ENCODE data around the gene DUOX1.
"Not testable (repeated sequence)": the region's sequence is repeated elsewhere in the genome, so short reads cannot be mapped to it uniquely, and the experiment has no call there.

Gene DUOX1

DNA sequence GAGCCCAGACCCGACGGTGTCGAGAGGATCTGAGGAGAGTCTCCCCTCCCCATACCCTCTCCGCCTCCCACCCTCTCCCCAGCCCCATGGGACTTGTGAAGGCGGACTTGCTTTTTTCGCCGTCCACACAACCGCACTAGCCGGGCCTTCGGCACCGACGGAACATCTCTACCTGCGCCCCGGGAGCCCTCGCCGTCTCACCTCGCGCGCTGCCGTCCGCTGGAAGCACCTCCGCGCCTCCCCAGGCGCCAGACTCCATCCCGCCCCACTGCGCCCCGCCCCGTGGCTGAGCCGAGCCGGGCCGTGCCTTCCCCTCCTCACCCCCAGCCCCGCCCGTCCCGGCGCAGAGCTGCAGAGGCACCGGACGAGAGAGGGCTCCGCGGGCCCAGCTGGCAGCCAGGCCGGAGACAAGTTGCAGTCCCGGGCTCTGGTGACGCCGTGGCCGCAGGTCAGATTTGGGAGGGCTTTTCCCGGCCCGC, at the start of gene DUOX1, which contains the start of gene DUOXA1:
TSS of gene DUOX1 (plus strand) at position 344 of the 479 bp plus-strand sequence. CDS start 1,973 bp downstream, outside the sequence.
TSS of gene DUOXA1 (minus strand) at position 229 of the 479 bp plus-strand sequence. CDS start 6,865 bp downstream, outside the sequence.
- no peak for DNase-seq

DNA sequence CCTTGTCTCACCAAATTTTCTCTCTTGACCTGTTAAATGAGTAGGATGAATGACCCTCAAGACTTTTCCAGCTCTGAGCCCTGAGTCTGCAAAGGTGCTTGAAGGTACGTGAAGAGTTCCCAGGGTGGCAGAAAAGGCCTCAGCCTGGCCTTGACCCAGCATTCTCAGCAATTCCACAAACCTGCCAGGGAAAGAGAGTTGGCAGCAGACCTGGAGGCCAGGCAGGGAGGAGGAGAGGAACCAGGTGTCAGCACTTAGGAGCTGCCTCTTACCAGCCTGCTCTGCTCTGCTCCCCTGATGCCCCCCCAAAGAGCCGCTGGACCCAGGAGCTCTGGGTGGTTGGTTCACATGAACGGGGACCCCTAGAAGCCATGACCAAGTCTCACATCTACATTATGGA, 49.2 kb upstream of the DUOX1 start:
- not testable (repeated sequence) for DNase-seq

DNA sequence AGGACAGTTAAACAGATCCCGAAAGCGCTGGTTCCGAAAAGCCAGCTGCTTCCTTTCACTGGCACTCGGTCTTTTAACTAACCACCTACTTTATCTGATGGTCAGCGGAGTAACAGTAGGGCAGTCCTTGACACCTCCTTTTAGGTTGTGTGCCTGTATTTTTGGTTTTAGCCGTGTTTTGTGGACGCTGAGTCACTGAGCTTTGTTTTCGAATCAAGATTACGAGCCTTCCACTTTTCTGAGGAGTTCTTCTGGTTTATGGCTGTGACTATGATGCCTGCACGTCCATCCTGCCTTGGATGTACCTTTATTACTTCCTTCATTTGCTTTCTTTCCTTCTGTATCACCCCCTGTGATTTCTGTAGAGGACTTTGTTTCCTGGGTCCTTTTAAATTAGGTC, 47.4 kb upstream of the DUOX1 start:
- DNase-seq = not testable (repeated sequence)

DNA sequence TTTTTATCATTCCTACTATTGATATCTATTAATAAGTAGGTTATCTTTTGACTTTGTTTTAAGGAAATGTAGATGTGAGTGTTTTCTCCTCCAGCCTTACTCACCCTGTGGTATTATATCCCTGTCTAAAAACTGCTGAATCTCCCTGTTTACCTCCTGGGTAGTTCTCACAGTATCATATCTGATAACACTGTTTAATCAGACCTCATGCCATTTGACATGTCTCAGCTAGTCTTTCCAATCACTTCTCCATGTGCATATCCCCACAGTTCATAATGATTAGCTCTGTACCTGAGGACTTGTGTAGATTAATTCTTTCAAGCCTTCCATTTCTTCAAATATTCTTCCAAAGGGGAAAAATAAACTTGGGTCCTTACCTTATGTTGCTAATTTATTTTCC, 46.6 kb upstream of the DUOX1 start:
- DNase-seq = no peak

DNA sequence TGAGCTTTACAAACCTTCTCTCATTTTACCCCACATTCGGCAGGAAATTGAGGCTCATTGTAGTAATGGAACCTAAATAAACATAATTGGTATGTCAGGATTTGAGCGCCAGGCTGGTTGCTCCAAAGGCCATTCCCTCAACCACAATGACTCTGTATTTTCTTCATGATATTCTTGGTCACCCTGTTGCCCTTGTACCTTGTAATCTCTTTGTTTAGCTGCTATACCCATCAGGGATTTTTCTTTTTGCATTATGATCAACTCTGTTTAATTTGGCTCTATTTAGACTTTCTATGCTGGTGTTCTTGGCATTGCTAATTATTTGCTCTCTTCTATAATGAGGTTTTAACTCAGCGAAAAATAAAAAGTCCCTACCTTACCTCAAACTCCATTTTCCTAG, 45.6 kb upstream of the DUOX1 start:
- DNase-seq = no peak

DNA sequence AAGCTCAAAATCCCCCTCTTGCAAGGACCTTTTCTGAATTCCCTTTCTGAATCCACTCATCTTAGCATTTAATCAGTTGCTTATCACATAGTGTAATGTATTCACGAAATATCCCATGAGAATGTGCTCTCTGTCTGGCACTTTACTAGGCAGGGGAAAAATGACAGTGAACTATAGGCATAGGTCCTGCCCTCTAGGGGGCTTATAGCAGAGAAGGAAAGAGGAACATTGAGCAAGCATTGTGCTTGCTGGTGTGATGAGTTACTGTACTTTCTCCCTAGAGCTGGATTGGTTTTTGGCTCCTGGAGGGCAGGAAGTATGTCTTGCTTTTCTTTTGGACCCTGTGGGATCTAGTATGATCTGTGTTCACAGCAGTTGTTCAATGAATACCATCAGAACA, 42.3 kb upstream of the DUOX1 start:
- no peak for DNase-seq

DNA sequence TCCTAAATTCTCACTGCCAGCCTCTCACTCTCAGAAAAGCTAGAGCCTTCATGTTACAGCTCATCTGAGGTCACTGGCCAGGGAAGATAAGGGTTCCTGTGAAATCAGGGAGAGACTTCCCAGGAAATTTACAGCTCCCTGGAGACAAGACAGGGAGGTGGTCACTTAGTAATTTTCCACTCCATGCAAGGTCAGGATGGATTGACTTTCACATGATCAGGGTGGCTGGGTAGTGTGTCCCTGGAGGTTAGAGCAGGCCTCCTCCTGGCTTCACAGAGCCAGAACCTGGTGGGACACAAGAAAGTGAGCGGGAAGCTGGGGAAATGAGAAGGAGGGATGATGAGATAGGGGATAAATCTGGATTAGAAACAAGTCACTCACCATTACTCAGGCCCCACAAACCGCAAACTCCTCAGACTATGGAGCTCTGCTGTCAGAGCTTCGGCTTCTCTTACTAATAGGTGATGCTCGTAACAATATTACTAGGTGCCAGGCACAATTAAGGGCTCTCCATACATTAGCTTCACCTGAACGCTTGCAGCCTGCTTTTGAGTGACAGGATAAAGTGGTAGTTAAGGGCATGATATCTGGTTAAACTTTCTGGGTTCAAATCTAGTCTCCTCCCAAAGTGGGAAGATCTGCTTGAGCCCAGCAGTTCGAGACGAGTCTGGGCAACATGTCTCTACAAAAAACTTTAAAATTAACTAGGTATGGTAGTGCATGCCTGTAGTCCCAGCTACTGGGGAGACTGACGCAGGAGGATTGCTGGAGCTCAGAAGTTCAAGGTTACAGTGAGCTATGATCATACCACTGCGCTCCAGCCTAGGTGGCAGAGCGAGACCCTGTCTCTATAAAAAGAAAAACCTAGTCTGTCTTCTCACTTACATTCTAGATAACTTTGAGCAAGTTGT, 40.7 kb upstream of the DUOX1 start:
- no peak for DNase-seq

DNA sequence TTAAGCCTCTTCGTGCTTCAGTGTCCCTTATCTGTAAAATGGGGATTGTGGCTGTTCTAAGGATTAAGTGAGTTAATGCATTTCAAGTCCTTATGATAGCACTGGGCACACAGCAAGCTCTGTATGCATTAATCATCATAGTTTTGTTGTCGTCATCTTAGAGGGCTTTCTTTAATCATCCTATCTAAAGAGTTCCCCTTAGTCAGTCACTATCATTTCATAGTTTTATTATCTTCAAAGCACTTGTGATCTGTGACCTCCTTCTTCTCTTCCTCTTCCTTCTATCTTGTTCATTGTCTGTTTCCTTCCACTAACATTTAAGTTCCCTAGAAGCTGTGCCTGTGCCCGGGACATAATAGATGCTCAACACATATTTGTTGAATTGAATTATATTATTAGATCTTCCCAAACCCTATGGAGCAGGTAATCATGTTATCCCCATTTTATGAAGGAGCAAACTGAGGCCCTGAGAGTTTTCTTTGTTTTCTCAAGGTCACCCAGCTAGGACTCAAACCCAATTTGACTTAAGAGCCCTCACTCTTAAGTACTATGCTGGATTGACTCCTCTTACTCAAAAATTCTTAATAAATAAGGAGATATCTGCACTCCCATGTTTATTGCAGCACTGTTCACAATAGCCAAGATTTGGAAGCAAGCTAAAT, 40.0 kb upstream of the DUOX1 start:
- no peak for DNase-seq

DNA sequence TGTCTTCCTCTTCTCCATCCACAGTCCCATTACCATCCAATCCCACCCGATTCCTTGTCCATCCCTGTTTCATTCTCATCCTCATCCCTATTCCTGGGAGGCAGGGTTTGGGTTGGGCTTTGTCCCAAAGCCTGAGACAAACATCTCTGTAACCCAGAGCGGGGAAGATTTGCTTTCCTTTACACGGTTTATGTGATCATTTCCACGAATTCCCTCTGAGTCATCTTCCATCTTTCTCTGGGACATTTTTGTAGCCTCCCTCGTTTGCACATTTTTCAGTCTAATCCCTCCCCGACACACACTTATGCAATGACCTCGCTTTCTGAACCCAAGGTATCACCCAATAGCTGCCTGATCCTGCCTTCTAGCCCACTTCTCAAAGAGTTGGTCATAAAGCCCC, 38.6 kb upstream of the DUOX1 start:
- DNase-seq = no peak

DNA sequence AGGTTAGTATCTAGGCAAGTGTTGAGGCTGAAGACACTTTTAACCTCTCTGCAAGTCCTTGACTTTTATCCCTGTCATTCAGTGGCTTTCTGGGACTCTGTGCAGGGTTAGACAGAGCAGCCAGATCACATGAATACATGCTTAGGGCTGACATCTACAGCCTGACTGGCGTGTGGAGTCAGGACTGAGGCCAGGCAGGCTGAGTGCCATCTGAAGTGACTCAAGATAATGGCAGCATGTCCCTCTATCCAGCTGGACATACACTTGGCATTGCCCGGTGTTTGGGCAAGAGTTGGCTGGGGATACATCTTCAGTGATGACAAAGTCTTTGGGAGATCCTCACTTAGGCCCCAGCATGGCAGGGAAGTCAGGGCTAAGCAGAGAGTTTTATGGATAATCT, 38.2 kb upstream of the DUOX1 start:
- no peak for DNase-seq

DNA sequence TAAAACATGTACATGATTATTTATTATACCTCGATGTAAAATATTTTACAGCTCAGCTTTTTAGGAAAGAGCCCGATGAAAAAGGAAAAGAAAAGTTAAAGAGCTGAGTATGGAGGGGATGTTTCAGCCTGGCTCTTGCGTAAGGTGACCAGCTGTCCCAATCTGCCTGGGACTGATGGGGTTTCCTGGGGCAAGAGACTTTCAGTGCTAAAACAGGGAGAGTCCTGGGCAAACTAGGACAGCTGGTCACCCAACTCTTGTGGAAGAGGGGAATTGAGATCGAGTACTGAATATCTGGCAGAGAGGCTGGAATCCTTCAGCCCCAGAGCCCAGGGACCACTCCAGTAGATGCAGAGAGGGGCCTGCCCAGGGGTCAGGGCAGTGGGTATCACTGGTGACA, 36.8 kb upstream of the DUOX1 start:
- DNase-seq = no peak

DNA sequence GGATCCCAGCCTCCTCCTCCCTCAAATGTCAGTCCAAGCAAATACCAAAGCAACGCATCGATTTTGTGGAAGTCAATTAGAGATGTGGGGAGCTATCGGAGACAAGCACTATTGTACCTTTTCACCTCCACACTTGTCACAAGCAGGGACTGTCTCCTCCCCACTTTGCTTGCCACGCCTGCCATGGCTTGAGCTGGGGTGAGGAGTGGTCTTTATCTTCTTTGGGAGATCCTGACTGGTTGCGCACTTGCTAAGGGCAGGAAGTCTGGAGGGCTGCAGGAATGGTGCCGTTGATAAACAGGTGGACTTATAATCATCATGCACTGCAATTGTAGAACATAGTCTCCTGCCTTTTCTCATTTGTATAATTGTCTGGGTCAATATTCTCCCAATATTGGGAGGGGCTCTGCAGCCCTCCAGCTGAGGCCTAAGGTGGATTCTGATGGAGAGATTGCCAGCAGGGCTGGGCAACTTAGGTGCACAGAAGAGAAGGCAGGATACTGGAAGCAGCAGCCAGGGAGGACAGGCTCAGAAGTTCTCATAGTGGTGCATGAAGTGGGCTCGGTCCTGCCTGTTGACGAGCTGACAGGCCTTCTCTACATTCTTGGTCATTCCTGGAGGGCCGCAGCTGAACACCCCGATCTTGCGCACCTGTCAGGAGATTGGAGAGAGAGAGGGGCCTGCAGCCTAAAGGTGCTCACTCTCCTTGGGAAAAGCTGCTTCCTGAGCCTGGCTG, 36.0 kb upstream of the DUOX1 start:
- DNase-seq = no peak

DNA sequence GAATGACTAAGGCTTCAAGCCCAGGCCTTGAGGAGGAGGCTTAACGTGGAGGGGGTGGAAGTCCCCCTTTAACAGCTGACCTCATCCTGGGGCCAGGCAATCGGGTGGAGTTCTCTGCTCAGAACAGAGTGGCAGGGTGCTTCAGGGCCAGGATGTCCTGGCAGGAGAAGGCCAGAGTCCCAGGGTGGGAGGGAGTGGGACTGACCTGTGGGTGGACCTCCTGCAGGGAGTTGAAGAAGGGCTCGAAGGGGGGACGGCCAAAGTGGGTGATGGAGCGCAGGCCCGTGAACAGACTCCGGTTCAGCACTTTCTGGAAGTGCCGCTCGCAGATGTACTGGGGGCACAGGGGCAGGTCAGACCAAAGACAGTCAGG, 35.5 kb upstream of the DUOX1 start:
- no peak for DNase-seq

DNA sequence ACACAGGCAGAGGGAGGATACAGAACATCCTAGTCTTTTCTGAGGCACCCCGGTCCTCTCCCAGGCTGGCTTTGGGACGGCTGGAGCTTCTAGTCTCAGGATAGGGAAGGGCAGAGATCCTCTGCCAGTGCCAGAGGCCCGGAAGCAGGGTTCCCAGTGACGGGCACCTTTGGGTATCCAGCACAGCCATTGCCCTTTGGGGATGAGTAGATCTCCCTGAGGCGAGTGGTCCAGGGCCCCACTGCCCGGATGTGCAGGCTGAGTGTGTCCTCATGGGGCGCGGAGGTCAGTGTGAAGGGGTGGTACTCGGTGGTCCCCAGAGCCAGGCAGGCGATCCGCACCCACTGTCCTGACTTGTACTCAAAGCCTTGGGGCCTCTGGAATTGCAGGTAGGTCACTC, 34.1 kb upstream of the DUOX1 start:
- DNase-seq = no peak

DNA sequence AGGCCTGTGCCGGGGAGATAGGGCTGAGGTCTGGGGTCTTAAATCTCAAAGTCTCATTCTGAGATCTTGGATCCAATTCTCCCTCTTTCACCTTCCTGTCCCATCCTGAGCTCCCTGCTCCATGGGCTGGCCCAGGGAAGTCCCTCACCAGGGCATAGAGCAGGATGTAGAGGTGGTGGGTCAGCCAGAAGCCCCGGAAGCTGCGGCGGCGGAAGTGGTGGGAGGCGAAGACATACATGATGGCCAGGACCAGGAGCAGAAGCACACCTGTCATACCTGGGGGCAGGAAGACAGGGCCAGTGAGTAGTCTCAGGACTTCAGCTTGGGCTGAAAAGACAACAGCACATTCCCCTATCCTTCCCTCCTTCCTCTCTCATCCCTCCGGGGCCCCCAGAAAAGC, 32.3 kb upstream of the DUOX1 start:
- peak; percentile 17 for DNase-seq

DNA sequence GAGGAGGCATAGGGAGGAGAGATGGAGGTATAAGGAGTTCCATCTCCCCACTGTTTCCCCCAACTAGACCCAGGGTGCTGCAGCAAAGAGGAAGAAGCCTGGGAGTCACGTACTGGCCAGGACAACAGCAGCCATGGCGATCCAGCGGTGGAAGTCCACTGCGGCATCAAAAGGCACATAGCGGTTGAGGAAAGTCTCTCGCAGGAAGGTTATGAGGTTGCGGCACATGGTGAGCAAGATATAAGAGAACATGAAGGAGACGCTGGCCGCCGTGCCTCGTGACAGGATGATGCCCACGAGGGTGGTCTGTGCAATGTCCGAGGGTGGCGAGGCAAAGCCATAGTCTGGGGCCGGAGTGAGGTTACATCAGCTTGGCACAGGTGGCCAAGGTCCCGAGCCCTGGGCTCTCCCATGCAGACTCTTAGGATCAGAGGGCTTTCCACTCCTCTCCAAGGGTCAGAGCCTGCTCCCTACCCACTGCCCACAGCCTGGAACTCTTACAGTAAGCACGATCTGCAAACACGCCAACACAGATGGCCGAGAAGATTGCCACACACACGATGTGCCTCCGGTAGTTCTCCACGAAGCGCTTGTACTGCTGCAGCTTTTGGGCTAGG, 30.1 kb upstream of the DUOX1 start:
- no peak for DNase-seq

DNA sequence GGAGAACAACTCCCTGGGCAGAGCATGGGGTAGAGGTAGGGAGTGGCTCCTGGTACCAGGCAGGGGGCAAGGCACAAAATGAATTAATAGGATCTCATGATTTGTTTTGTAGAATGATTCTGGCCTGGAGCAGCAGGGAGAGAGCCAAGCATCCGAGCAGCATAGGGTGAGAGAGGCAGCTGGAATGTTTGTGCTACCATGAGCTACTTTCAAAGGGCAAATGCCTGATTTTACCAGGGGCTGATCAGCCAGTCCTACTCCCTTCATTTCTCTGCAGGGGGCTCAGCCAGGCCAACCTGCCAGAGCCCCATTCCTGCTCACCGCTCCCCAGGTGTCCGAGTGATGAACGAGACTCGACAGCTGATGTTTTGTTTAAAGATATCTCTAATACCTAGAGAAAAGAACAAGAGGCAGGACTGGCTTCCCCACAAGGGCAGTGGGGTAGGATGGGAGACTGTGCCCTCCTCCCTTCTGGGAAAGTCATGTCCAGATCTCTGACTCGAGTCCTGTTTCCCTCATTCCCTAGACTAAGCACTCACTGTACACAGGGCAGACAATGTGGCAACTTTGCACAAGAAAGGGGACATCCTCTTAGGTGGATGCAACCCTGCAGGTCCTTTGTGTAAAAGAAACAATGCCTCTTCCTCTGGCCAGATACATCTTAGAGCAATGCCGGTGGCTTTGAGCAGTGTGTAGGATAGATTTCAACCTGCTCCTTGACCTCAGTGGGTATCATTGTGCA, 28.7 kb upstream of the DUOX1 start:
- DNase-seq = no peak

DNA sequence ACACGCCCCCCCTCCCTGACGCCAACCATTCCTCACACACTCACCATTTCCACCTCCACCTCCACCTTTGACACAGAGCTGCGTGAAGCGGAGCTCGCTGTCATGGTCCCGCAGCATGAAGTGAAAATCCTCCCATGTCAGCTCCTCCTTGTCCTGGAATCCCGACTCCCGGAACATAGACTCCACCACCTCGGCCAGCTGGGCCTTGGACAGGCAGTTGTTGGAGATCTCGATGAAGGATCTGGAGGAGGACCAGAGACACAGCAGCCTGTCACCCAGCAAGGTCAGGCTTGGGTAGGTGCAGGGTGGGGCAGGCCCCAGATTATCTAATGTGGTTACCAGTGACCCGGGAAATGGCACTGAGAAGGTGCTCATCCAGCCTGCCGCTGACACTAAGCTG, 28.0 kb upstream of the DUOX1 start:
- no peak for DNase-seq

DNA sequence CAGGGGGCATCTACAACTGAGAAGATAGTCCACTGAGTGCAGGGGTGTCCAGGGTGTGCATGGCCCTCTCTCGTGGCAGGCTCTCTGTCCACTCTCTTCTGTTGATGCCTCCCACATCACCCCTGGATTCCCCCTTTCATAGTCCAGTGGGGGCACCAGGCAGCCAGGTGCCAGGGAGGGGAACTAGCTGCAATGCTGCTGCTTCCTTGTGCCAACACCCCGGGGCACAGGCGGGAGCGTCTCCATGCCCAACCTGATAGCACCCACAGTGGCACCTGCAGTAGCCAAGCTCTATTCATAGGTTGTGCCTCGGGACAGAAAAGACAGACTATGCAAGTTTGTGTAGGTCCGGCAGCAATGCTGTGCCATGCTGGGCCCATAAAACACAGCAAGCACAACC, 27.6 kb upstream of the DUOX1 start:
- DNase-seq = no peak

DNA sequence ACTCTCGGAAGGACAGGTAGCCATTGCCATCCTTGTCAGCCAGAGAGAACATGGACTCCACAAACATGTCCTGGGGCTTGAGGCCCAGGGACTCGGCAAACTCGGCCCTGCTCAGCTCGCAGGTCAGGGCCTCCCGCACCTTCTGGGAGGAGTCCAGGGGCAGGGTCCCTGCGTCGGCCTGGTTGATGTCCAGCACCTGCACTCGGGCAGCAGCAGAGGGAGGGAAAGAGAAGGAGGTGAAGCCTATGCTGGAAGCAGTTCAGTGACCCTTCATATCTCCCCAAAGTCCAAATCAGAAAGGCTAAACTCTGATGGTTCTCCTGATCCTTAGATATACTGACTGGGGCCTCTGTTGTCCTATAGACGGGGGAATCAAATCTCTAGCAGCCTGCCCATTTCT, 25.6 kb upstream of the DUOX1 start:
- not testable (repeated sequence) for DNase-seq

DNA sequence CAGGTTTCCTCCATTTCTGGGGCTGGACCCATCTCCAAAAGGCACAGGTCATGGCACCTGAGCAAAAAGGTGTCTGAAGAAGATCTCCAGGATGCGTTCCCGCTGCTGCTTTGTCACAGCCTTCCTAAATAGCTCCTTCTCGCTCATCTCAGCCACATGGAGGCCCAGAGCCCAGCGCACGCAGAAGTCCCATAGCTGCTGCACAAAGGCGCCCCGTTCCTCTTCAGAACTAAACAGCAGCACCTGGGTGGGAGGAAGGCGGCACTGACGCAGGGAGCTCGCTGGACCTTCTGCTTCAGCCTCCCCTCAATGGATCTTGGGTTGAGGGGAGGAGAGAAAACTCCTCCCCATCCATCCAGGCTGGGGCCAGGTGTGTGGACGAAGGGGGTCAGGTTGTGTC, 24.2 kb upstream of the DUOX1 start:
- DNase-seq = peak; percentile 21

All from right forelimb (tissue), 1 donor.